Thymus (tissue), 11 donors: ENCODE measurements around the gene TNF. TPM values are rescaled to one million over a fixed set of nuclear protein-coding genes. Genes with fewer than 3 reads are reported as not detected.
"Not testable (repeated sequence)": the region's sequence is repeated elsewhere in the genome, so short reads cannot be mapped to it uniquely, and the experiment has no call there.

Experiments used
- DNase-seq, 9 donors: peaks; one replicate each; pipeline ENCODE4 v3.0.0-alpha.2; 2013; ENCODE audit warnings: low spot score in 9 of 9, low read depth in 6 of 9, missing footprints in 1 of 9
- H3K27ac ChIP-seq, 2 donors: one replicate each; pipeline ENCODE4 v1.5.1; 2013; ENCODE audit warnings: control low read depth in 1 of 2, low read depth in 1 of 2, low read length in 1 of 2, mild to moderate bottlenecking in 1 of 2, moderate library complexity in 1 of 2
- H3K27me3 ChIP-seq, 2 donors: one replicate each; pipeline ENCODE4 v1.5.1; 2013; ENCODE audit warnings: low read length in 1 of 2; ENCODE audit not compliant: control insufficient read depth in 2 of 2, insufficient read depth in 1 of 2
- H3K36me3 ChIP-seq, 2 donors: one replicate each; pipeline ENCODE4 v1.5.1; 2013; ENCODE audit warnings: low read length in 1 of 2, mild to moderate bottlenecking in 1 of 2, moderate library complexity in 1 of 2; ENCODE audit not compliant: control insufficient read depth in 2 of 2, insufficient read depth in 2 of 2
- H3K4me1 ChIP-seq, 2 donors: one replicate each; pipeline ENCODE4 v1.5.1; 2013; ENCODE audit warnings: low read length in 2 of 2; ENCODE audit not compliant: control insufficient read depth in 2 of 2, insufficient read depth in 2 of 2
- H3K4me3 ChIP-seq, 2 donors: one replicate each; pipeline ENCODE4 v1.5.1; 2013; ENCODE audit warnings: low read length in 2 of 2, control low read depth in 1 of 2, mild to moderate bottlenecking in 1 of 2
- H3K9me3 ChIP-seq, 2 donors: one replicate each; pipeline ENCODE4 v1.5.1; 2013; ENCODE audit warnings: low read length in 1 of 2, mild to moderate bottlenecking in 1 of 2; ENCODE audit not compliant: control insufficient read depth in 2 of 2, insufficient read depth in 1 of 2
- WGBS: extraction: QIAGEN DNeasy Blood & Tissue Kit; methylation state at CpG from one replicate; pipeline ENCODE4 v1.1.7; 2013; 5-methylcytosine and 5-hydroxymethylcytosine counted together
- polyA plus RNA-seq: library from polyadenylated mRNA; stranded (reverse); fragments of 200-250 nt; gene quantifications from one replicate; pipeline ENCODE4 v1.2.3, GENCODE V29; 2013
- total RNA-seq: library from RNA; stranded (reverse); fragments of 120-200 nt; gene quantifications from one replicate; pipeline ENCODE4 v1.2.4, GENCODE V29; 2013
- donor health status: healthy.

Gene TNF
- total and polyA plus RNA-seq, 2 donors = 1.4 to 3.5 TPM

DNA sequence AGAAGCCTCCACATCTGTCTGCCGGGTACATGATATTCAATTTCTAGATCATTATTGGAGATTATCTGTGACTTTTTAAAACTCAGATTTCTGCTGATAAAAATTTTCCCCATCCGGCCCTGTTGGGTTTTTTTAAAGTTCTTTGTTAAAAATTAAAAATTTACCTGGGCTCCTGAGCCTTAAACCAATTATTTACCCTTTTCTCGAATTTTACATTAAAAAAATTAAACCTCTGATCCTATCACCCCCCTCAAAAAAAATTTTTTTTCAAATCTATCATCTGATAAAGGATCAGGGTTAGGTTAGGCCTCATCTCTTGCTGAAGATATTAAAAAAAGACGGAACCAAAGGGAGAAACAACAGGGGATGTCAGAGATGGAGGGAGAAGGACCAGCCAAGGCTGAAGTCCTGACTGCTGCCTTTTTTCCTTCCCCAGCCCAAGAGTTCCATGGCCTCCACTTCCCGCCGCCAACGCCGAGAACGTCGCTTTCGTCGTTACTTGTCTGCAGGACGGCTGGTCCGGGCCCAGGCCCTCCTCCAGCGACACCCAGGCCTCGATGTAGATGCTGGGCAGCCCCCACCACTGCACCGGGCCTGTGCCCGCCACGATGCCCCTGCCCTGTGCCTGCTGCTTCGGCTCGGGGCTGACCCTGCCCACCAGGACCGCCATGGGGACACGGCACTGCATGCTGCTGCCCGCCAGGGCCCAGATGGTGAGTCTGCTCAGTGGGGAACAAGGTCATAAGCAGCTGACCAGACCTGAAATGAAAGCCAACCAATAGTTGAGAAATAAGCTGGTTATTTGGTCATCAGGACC lies 27.4 kb upstream of the TNF start:
- peak overlapping the region; percentile 53 to 63 for H3K4me3 ChIP-seq
- peaks cover 13 to 14% of the 10 kb centered on the region in 2 donors for H3K36me3 ChIP-seq
- peak overlapping the region; percentile 84 to 87 for H3K27ac ChIP-seq
- peaks cover 8 to 34% of the 10 kb centered on the region in 2 donors for H3K4me1 ChIP-seq
- 86% methylated on average over 24 of the region's 24 CpGs for WGBS
- DNase-seq = no peak
- no peaks in the 10 kb centered on the region for H3K9me3 ChIP-seq
- no peaks in the 10 kb centered on the region for H3K27me3 ChIP-seq

DNA sequence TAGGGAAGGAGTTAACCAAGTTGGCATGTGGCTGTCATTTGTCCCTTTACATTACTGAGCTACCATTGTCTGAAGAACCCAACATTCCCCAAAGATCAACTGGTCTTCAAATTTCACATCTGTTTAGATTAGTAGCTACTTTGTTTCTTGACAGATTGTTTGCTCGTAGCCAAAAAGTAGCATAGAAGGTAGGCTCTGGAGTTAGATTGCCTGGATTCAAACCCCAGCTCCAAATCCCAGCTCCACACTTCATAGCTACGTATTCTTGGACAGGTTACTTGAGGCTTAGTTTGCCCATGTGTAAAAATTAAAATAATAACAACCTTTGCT lies 26.9 kb upstream of the TNF start:
- DNase-seq = no peak
- Histone ChIP-seq H3K36me3 (peaks cover 13 to 20% of the 10 kb centered on the region in 2 donors), H3K27me3 (no peaks in the 10 kb centered on the region), H3K4me3 (no peak overlapping the region), H3K4me1 (peaks cover 7 to 31% of the 10 kb centered on the region in 2 donors), H3K27ac (peak overlapping the region in 1 of 2 donors; percentile 87), H3K9me3 (no peaks in the 10 kb centered on the region)
- 97% methylated on average over 2 of the region's 2 CpGs for WGBS

GRCh38 chr6:31551371-31551770 lies 24.0 kb upstream of the TNF start:
- DNase-seq = peak in 4 of 9 donors; percentile 56 to 88 (median 72)
- WGBS = 27% methylated on average over 5 of the region's 5 CpGs
- not testable (repeated sequence) for H3K27ac ChIP-seq, H3K27me3 ChIP-seq, H3K9me3 ChIP-seq, H3K4me3 ChIP-seq
- H3K4me1 ChIP-seq = peaks cover 13 to 34% of the 10 kb centered on the region in 2 donors
- H3K36me3 ChIP-seq = peaks cover 13 to 26% of the 10 kb centered on the region in 2 donors

DNA sequence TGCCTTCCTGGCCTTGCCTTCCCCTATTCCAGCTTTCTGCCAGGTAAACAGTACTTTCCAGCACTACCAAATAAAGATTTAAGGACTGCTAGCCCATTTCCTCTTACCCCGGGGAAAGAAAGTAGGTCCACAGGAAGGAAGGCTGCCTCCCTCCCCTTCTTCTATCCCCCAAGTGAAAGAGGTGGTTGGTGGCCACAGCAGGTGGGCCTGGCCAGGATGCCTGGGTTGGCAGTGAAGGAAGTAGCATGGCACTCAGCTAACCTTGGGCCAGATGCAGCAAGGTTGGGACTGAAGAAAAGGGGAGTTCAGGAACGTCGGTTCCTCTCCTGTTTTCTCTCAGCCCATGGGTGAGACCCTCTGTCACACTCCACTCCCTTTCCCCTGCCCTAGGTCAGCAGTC lies 19.1 kb upstream of the TNF start:
- Histone ChIP-seq H3K4me3 (no peak overlapping the region), H3K9me3 (no peaks in the 10 kb centered on the region), H3K27me3 (no peaks in the 10 kb centered on the region), H3K36me3 (peaks cover 7 to 36% of the 10 kb centered on the region in 2 donors), H3K27ac (peak overlapping the region; percentile 74 to 75), H3K4me1 (peaks cover 43 to 61% of the 10 kb centered on the region in 2 donors)
- DNase-seq = peak in 1 of 9 donors; percentile 74
- WGBS = 10% methylated on average over 3 of the region's 3 CpGs

DNA sequence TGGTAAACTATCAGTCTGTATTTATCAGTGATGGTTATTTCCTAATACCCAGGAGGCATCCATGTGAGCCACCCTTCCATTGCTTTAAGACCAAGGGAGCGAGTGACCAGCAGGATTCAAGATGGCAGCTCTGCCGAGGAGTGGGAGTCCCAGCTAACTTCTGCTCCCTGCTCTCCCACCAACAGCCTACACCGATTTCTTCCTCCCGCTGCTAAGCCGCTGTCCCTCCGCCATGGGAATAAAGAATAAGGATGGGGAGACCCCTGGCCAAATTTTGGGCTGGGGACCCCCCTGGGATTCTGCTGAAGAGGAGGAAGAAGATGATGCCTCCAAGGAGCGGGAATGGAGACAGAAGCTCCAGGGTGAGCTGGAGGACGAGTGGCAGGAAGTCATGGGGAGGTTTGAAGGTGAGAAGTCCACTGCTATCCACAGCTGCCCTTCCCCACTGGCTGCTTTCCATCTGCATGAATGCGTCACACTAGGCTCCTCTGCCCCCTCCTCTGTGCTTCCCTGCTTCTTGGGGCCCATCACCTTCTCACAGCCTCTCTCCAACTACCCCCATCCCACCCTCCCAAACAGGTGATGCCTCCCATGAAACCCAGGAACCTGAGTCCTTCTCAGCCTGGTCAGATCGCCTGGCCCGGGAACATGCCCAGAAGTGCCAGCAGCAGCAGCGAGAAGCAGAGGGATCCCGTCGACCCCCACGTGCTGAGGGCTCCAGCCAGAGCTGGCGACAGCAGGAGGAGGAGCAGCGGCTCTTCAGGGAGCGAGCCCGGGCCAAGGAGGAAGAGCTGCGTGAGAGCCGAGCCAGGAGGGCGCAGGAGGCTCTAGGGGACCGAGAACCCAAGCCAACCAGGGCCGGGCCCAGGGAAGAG lies 17.7 kb upstream of the TNF start:
- Histone ChIP-seq H3K4me1 (peaks cover 43 to 61% of the 10 kb centered on the region in 2 donors), H3K27ac (peak overlapping the region; percentile 71 to 85), H3K36me3 (peaks cover 7 to 34% of the 10 kb centered on the region in 2 donors), H3K27me3 (no peaks in the 10 kb centered on the region), H3K9me3 (no peaks in the 10 kb centered on the region), H3K4me3 (no peak overlapping the region)
- 70% methylated on average over 24 of the region's 24 CpGs for WGBS
- no peak for DNase-seq

- Histone ChIP-seq H3K27me3 (no peaks in the 10 kb centered on the region), H3K36me3 (peaks cover 7 to 31% of the 10 kb centered on the region in 2 donors), H3K4me1 (peaks cover 43 to 61% of the 10 kb centered on the region in 2 donors), H3K4me3 (peak overlapping the region in 1 of 2 donors; percentile 21), H3K27ac (peak overlapping the region; percentile 71 to 85), H3K9me3 (no peaks in the 10 kb centered on the region)
- WGBS = 69% methylated on average over 8 of the region's 8 CpGs
- DNase-seq = no peak
These were observed 17.1 kb upstream of the TNF start for GRCh38 chr6:31558318-31558625.

DNA sequence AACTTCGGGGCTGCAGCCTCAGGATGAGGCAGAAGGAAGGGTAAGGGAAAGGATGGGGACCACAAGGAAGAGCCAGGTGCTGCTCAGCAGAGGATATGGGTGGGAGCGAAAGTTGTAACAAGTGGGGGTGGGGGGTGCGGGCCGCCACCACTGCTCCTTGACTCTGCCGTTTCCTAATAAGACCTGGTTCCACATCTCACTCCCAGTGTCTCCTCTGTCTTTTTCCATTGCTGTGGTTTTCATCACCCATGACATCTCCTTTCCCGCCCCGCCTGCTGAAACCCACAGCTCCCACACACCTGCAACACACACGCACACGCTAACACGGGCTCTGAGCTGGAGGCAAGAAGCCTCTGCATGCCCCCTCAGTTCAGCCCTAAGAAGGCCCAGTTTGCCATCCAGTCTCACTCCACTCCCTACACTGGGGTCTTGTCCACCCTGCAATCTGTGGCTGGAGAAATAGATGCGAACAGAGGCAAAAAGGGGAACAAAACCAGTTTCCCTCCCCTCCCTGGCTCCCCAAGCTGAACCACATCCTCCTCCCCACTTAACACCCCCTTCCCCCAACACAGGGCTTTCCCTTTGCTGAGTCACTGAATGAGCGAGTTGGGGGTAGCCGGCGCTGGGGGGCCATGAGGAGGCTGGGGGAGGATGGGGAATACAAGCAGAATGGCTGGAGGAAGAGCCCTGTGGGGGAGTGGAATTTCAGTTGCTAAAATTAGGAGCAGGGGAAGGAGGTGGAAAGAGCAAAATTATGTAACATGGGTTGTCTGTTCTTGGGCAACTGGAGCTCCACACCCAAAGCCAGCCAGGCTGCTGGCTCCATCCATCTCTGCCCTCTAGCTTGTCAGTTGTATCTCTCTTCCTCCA lies 16.5 kb upstream of the TNF start:
- no peaks in the 10 kb centered on the region for H3K27me3 ChIP-seq
- H3K4me3 ChIP-seq = peak overlapping the region; percentile 3 to 21
- peaks cover 43 to 61% of the 10 kb centered on the region in 2 donors for H3K4me1 ChIP-seq
- H3K27ac ChIP-seq = peak overlapping the region; percentile 71 to 85
- H3K36me3 ChIP-seq = peaks cover 7 to 27% of the 10 kb centered on the region in 2 donors
- no peaks in the 10 kb centered on the region for H3K9me3 ChIP-seq
- WGBS = 5% methylated on average over 14 of the region's 14 CpGs
- DNase-seq = peak in 5 of 9 donors; percentile 66 to 86 (median 68)

GRCh38 chr6:31559606-31559957 lies 15.8 kb upstream of the TNF start:
- Histone ChIP-seq H3K4me3 (no peak overlapping the region), H3K36me3 (peaks cover 7 to 23% of the 10 kb centered on the region in 2 donors), H3K4me1 (peaks cover 43 to 61% of the 10 kb centered on the region in 2 donors), H3K9me3 (no peaks in the 10 kb centered on the region), H3K27ac (peak overlapping the region; percentile 6 to 85), H3K27me3 (no peaks in the 10 kb centered on the region)
- WGBS = 26% methylated on average over 4 of the region's 4 CpGs
- DNase-seq = no peak
